Hepatocyte (in vitro differentiated cells): Measurements from ENCODE around the gene PDE11A. TPM values are rescaled to one million over a fixed set of nuclear protein-coding genes. Genes with fewer than 3 reads are reported as not detected.

Experiments used
- DNase-seq: peaks from one replicate; pipeline ENCODE4 v3.0.0-alpha.2; 2016; ENCODE audit warnings: low spot score
- H2AFZ ChIP-seq: fragments of 200-600 bp; sonication (generic); 2 replicates; pipeline ENCODE4 v1.6.0; 2016; ENCODE audit warnings: antibody characterized with exemption, mild to moderate bottlenecking
- H3K27ac ChIP-seq: fragments of 200-600 bp; sonication (generic); 2 replicates; pipeline ENCODE4 v1.5.1; 2016; ENCODE audit warnings: mild to moderate bottlenecking
- H3K27me3 ChIP-seq: fragments of 200-600 bp; sonication (generic); 2 replicates; pipeline ENCODE4 v1.6.1; 2016
- H3K36me3 ChIP-seq: fragments of 200-600 bp; sonication (generic); replicated peaks from 2 replicates; pipeline ENCODE4 v1.5.1; 2016; ENCODE audit warnings: low read depth; ENCODE audit not compliant: insufficient read depth
- H3K4me1 ChIP-seq: fragments of 200-600 bp; sonication (generic); 2 replicates; pipeline ENCODE4 v1.5.1; 2016; ENCODE audit warnings: mild to moderate bottlenecking, moderate library complexity; ENCODE audit not compliant: insufficient read depth
- H3K4me2 ChIP-seq: fragments of 200-600 bp; sonication (generic); 2 replicates; pipeline ENCODE4 v1.6.0; 2016
- H3K4me3 ChIP-seq: fragments of 200-600 bp; sonication (generic); 2 replicates; pipeline ENCODE4 v1.5.1; 2016; ENCODE audit warnings: mild to moderate bottlenecking
- H3K79me2 ChIP-seq: fragments of 200-600 bp; sonication (generic); 2 replicates; pipeline ENCODE4 v1.6.0; 2017; ENCODE audit warnings: mild to moderate bottlenecking
- H3K9me2 ChIP-seq: fragments of 200-600 bp; sonication (generic); replicated peaks from 2 replicates; pipeline ENCODE4 v1.6.0; 2017; ENCODE audit warnings: mild to moderate bottlenecking; ENCODE audit not compliant: insufficient read depth
- H3K9me3 ChIP-seq: fragments of 200-600 bp; sonication (generic); 2 replicates; pipeline ENCODE4 v1.5.1; 2016; ENCODE audit warnings: low read depth, mild to moderate bottlenecking
- H4K20me1 ChIP-seq: fragments of 200-600 bp; sonication (generic); 2 replicates; pipeline ENCODE4 v1.6.0; 2016; ENCODE audit warnings: mild to moderate bottlenecking; ENCODE audit not compliant: insufficient read depth, poor library complexity, severe bottlenecking
- EZH2 ChIP-seq: fragments of 200-600 bp; sonication (generic); IDR thresholded peaks from 2 replicates; pipeline ENCODE4 v1.6.1; 2016; ENCODE audit warnings: antibody characterized with exemption, mild to moderate bottlenecking, borderline replicate concordance
- EZH2phosphoT487 ChIP-seq: fragments of 200-600 bp; sonication (generic); IDR thresholded peaks from one replicate; pipeline ENCODE4 v1.6.1; 2018; ENCODE audit warnings: antibody characterized with exemption, mild to moderate bottlenecking, low read depth, moderate library complexity; ENCODE audit not compliant: unreplicated experiment, severe bottlenecking
- WGBS: methylation state at CpG from one replicate; pipeline ENCODE4 v1.1.6; 2016; ENCODE audit warnings: low lambda C conversion rate; ENCODE audit errors: missing lambda C conversion rate; 5-methylcytosine and 5-hydroxymethylcytosine counted together
- polyA plus RNA-seq: library from polyadenylated mRNA; unstranded; fragments of >200 nt; fragmentation: Nextera tagmentation; extraction: Ambion mirVana; gene quantifications from 2 replicates; pipeline ENCODE4 v1.2.1, GENCODE V29; 2016
- total RNA-seq: library from RNA; depleted of rRNA; stranded (reverse); fragments of >200 nt; gene quantifications from 2 replicates; pipeline ENCODE4 v1.2.3, GENCODE V29; 2014
- TF ChIP-seq, protein P1 (sequence below): fragments of 200-600 bp; sonication (generic); IDR thresholded peaks from 2 replicates; pipeline ENCODE4 v1.5.1; 2016; ENCODE audit warnings: antibody characterized with exemption, mild to moderate bottlenecking; ENCODE audit not compliant: poor library complexity

The PDE11A gene
- total and polyA plus RNA-seq, 2 experiments from 2014 or later = 0.71 to 1.9 TPM

GRCh38 chr2:177799531-177799930 is 273.0 kb downstream of the PDE11A start:
- no peak overlapping the region for H3K4me3 ChIP-seq
- H3K9me2 ChIP-seq = no peaks in the 10 kb centered on the region
- no peak overlapping the region for H3K27ac ChIP-seq
- DNase-seq = peak; percentile 60
- WGBS = 38% methylated on average over 1 of the region's 1 CpG
- no peak overlapping the region for H2AFZ ChIP-seq
- no peak for TF ChIP-seq EZH2phosphoT487
- TF ChIP-seq, protein P1, sequence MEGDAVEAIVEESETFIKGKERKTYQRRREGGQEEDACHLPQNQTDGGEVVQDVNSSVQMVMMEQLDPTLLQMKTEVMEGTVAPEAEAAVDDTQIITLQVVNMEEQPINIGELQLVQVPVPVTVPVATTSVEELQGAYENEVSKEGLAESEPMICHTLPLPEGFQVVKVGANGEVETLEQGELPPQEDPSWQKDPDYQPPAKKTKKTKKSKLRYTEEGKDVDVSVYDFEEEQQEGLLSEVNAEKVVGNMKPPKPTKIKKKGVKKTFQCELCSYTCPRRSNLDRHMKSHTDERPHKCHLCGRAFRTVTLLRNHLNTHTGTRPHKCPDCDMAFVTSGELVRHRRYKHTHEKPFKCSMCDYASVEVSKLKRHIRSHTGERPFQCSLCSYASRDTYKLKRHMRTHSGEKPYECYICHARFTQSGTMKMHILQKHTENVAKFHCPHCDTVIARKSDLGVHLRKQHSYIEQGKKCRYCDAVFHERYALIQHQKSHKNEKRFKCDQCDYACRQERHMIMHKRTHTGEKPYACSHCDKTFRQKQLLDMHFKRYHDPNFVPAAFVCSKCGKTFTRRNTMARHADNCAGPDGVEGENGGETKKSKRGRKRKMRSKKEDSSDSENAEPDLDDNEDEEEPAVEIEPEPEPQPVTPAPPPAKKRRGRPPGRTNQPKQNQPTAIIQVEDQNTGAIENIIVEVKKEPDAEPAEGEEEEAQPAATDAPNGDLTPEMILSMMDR = peak; percentile 65
- H3K27me3 ChIP-seq = no peaks in the 10 kb centered on the region
- no peaks in the 10 kb centered on the region for H3K4me1 ChIP-seq
- no peaks in the 10 kb centered on the region for H3K9me3 ChIP-seq
- no peak overlapping the region for H3K4me2 ChIP-seq
- no peaks in the 10 kb centered on the region for H3K79me2 ChIP-seq
- no peaks in the 10 kb centered on the region for H3K36me3 ChIP-seq
- H4K20me1 ChIP-seq = no peaks in the 10 kb centered on the region

DNA sequence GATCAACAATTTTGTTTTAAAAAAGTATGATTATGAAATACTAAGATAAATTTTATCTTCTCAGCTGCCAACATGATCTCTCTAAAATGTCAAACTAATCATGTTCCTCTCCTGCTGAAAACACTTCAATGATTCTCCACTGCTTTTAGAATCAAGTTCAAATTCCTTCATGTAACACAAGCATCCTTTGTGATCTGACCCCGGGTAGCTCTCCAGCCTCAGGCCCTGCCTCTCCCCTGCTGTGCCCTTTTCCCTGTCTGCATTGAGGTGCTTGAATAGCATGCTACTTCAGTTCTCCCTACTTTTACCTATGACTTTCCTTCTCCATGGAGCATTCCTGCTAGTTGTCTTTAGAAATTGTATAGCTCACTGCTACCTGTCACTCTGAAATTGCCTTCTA is 274.8 kb downstream of the PDE11A start:
- H3K79me2 ChIP-seq = no peaks in the 10 kb centered on the region
- no peaks in the 10 kb centered on the region for H3K36me3 ChIP-seq
- no peak for DNase-seq
- no peak overlapping the region for H3K4me3 ChIP-seq
- H3K9me3 ChIP-seq = no peaks in the 10 kb centered on the region
- no peaks in the 10 kb centered on the region for H3K27me3 ChIP-seq
- H2AFZ ChIP-seq = no peak overlapping the region
- TF ChIP-seq EZH2phosphoT487 (no peak), EZH2 (no peak)
- TF ChIP-seq, protein P1 = no peak
- H3K9me2 ChIP-seq = no peaks in the 10 kb centered on the region
- no peaks in the 10 kb centered on the region for H4K20me1 ChIP-seq
- WGBS = 4% methylated on average over 1 of the region's 1 CpG
- H3K4me1 ChIP-seq = no peaks in the 10 kb centered on the region
- H3K27ac ChIP-seq = no peak overlapping the region
- no peak overlapping the region for H3K4me2 ChIP-seq

DNA sequence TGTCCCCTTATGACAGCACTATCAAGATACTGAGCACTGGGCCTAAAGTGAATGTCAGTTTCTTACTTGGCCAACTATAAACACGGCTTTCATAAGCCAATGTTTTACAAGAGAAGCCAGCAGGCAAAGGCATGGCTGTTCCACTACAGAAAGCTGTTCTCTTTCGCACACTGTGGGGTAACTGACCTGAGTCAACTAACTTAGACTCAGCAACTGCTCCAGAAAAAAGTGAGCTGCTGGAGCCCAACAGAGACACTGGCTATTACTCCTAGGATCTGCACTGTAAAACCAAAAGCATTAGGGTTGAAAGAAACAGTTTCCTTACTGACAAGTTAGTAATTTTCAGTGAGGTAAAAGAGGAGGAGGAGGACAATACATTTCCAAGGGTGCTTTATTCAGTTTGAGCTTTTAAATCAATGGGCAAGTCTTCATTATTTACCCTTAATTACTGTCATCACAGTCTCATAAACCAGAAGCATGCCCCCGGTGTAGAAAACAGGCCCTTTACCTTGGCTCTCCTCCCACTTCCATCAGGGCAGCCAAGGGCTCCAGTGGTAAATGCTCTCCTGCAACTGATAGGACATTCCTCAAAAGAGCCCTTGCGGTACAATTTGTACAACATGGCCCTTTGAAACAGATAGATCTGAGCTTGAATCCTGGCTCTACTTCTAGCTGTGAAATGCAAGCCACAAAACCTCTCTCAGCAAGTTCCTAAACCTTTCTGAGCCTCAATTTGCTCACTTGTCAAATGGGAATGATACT is 275.7 kb downstream of the PDE11A start:
- no peaks in the 10 kb centered on the region for H3K4me1 ChIP-seq
- H3K9me3 ChIP-seq = no peaks in the 10 kb centered on the region
- WGBS = 66% methylated on average over 4 of the region's 4 CpGs
- no peak overlapping the region for H2AFZ ChIP-seq
- no peaks in the 10 kb centered on the region for H3K36me3 ChIP-seq
- DNase-seq = no peak
- no peak overlapping the region for H3K27ac ChIP-seq
- no peaks in the 10 kb centered on the region for H3K79me2 ChIP-seq
- no peaks in the 10 kb centered on the region for H3K9me2 ChIP-seq
- H4K20me1 ChIP-seq = no peaks in the 10 kb centered on the region
- H3K27me3 ChIP-seq = no peaks in the 10 kb centered on the region
- TF ChIP-seq EZH2 (no peak), EZH2phosphoT487 (no peak)
- TF ChIP-seq, protein P1 = no peak
- H3K4me2 ChIP-seq = no peak overlapping the region
- no peak overlapping the region for H3K4me3 ChIP-seq
